Measurements from ENCODE around the gene MOCS1.
"Not testable (repeated sequence)": the region's sequence is repeated elsewhere in the genome, so short reads cannot be mapped to it uniquely, and the experiment has no call there.

MOCS1 gene

GRCh38 chr6:39978240-39978639 is 44.0 kb upstream of the MOCS1 start:
- no peak for DNase-seq (ENCODE audit: low read depth)
- no peak for TF ChIP-seq CTCF (conservative IDR thresholded peaks at IDR 0.05; ENCODE audit: low read depth, low read length)
- no peak overlapping the region for H3K4me3 ChIP-seq (ENCODE audit: low read length)

- H3K4me3 ChIP-seq (ENCODE audit: low read length): no peak overlapping the region
- no peak for TF ChIP-seq CTCF (conservative IDR thresholded peaks at IDR 0.05; ENCODE audit: low read depth, low read length)
- no peak for DNase-seq (ENCODE audit: low read depth)
Observed at GRCh38 chr6:39973661-39974060, 39.4 kb upstream of the MOCS1 start.

- not testable (repeated sequence) for H3K4me3 ChIP-seq (ENCODE audit: low read length)
Observed at GRCh38 chr6:39972717-39973116, 38.5 kb upstream of the MOCS1 start.

GRCh38 chr6:39971131-39971530 is 36.9 kb upstream of the MOCS1 start:
- not testable (repeated sequence) for H3K4me3 ChIP-seq (ENCODE audit: low read length); DNase-seq (ENCODE audit: low read depth)

More at GRCh38 chr6:39972717-39973116, 38.5 kb upstream of the MOCS1 start:
- DNase-seq (ENCODE audit: low read depth): not testable (repeated sequence)

- TF ChIP-seq CTCF (conservative IDR thresholded peaks at IDR 0.05; ENCODE audit: low read depth, low read length): no peak
- no peak for DNase-seq (ENCODE audit: low read depth)
- no peak overlapping the region for H3K4me3 ChIP-seq (ENCODE audit: low read length)
Observed at GRCh38 chr6:39965751-39966150, 31.5 kb upstream of the MOCS1 start.

GRCh38 chr6:39964530-39964929 is 30.3 kb upstream of the MOCS1 start:
- H3K4me3 ChIP-seq (ENCODE audit: low read length): no peak overlapping the region
- no peak for TF ChIP-seq CTCF (conservative IDR thresholded peaks at IDR 0.05; ENCODE audit: low read depth, low read length)
- DNase-seq (ENCODE audit: low read depth): no peak

GRCh38 chr6:39964094-39964493 is 29.8 kb upstream of the MOCS1 start:
- TF ChIP-seq CTCF (conservative IDR thresholded peaks at IDR 0.05; ENCODE audit: low read depth, low read length): no peak
- DNase-seq (ENCODE audit: low read depth): no peak
- H3K4me3 ChIP-seq (ENCODE audit: low read length): no peak overlapping the region

GRCh38 chr6:39962831-39963230 is 28.6 kb upstream of the MOCS1 start:
- no peak for DNase-seq (ENCODE audit: low read depth)
- no peak for TF ChIP-seq CTCF (conservative IDR thresholded peaks at IDR 0.05; ENCODE audit: low read depth, low read length)

More at GRCh38 chr6:39962831-39963230, 28.6 kb upstream of the MOCS1 start:
- no peak overlapping the region for H3K4me3 ChIP-seq (ENCODE audit: low read length)

Measured in retinal pigment epithelial cell (primary cell).